ENCODE results near the gene WDR45. TPM values are rescaled to one million over a fixed set of nuclear protein-coding genes. Genes with fewer than 3 reads are reported as not detected.

WDR45 gene
- total RNA-seq, 1 experiment from 2014 or later: 49.3 TPM

DNA sequence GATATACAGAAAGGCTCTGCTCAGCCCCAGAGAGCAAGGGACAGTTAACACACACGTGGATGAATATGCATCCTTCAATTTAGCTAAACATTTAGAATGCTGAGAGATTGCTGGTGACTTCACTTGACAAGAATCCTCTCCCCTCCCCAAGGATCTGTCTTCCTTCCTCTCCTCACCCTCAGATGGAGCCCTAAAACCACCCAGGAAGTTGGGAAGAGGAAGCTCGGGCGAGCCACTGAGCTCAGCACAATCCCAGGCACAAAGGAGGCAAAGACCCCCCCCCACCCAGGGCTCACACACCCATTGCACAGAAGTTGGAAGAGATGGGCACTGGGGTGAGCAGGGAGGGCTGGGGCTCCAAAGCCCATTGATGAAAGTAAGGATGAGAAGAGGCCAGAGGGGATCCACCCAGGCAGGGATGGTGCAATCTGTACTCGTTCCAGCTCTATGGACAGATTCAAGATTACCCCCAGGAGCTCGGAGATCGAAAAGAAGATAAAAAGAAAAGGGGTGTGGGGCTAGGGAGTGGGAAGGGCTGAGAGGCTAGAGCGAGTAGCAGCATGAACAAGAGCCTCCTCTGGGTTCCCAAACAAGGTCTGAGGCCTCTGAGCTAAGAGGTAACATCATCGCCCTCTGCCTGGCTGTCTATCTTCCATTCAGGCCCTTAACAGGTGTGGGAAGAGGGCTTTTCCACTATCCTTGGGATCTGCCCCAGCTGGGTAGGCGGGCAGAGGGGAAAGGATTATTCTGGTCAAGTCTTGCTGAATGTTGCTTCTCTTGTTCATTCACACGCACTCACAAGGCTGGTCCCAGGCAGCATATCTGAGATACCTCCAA, 37.7 kb downstream of the WDR45 start:
- CTCF ChIA-PET: interaction anchor here (0.6 to 0.7 kb wide), 2 partner anchors 39 to 273 kb away, joined by 3 to 7 read pairs; no protein-coding TSS in a partner anchor
- no peak for DNase-seq (ENCODE audit: low read depth, low spot score)
- TF ChIP-seq, protein P1, sequence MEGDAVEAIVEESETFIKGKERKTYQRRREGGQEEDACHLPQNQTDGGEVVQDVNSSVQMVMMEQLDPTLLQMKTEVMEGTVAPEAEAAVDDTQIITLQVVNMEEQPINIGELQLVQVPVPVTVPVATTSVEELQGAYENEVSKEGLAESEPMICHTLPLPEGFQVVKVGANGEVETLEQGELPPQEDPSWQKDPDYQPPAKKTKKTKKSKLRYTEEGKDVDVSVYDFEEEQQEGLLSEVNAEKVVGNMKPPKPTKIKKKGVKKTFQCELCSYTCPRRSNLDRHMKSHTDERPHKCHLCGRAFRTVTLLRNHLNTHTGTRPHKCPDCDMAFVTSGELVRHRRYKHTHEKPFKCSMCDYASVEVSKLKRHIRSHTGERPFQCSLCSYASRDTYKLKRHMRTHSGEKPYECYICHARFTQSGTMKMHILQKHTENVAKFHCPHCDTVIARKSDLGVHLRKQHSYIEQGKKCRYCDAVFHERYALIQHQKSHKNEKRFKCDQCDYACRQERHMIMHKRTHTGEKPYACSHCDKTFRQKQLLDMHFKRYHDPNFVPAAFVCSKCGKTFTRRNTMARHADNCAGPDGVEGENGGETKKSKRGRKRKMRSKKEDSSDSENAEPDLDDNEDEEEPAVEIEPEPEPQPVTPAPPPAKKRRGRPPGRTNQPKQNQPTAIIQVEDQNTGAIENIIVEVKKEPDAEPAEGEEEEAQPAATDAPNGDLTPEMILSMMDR (IDR thresholded peaks at IDR 0.05): no peak
- no peak for TF ChIP-seq SIN3A (IDR thresholded peaks at IDR 0.05; ENCODE audit: borderline replicate concordance, insufficient read depth, low read depth, low read length)
- TF ChIP-seq, protein P2, sequence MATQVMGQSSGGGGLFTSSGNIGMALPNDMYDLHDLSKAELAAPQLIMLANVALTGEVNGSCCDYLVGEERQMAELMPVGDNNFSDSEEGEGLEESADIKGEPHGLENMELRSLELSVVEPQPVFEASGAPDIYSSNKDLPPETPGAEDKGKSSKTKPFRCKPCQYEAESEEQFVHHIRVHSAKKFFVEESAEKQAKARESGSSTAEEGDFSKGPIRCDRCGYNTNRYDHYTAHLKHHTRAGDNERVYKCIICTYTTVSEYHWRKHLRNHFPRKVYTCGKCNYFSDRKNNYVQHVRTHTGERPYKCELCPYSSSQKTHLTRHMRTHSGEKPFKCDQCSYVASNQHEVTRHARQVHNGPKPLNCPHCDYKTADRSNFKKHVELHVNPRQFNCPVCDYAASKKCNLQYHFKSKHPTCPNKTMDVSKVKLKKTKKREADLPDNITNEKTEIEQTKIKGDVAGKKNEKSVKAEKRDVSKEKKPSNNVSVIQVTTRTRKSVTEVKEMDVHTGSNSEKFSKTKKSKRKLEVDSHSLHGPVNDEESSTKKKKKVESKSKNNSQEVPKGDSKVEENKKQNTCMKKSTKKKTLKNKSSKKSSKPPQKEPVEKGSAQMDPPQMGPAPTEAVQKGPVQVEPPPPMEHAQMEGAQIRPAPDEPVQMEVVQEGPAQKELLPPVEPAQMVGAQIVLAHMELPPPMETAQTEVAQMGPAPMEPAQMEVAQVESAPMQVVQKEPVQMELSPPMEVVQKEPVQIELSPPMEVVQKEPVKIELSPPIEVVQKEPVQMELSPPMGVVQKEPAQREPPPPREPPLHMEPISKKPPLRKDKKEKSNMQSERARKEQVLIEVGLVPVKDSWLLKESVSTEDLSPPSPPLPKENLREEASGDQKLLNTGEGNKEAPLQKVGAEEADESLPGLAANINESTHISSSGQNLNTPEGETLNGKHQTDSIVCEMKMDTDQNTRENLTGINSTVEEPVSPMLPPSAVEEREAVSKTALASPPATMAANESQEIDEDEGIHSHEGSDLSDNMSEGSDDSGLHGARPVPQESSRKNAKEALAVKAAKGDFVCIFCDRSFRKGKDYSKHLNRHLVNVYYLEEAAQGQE (IDR thresholded peaks at IDR 0.05; ENCODE audit: insufficient read depth in 1 of 2, low read depth in 2 of 2, low read length in 1 of 2): no peak
- no peak for TF ChIP-seq POLR2AphosphoS5 (IDR thresholded peaks at IDR 0.05; ENCODE audit: low read depth, low read length)
- no peak for TF ChIP-seq TCF7L2 (IDR thresholded peaks at IDR 0.05; ENCODE audit: low read depth, low read length)

DNA sequence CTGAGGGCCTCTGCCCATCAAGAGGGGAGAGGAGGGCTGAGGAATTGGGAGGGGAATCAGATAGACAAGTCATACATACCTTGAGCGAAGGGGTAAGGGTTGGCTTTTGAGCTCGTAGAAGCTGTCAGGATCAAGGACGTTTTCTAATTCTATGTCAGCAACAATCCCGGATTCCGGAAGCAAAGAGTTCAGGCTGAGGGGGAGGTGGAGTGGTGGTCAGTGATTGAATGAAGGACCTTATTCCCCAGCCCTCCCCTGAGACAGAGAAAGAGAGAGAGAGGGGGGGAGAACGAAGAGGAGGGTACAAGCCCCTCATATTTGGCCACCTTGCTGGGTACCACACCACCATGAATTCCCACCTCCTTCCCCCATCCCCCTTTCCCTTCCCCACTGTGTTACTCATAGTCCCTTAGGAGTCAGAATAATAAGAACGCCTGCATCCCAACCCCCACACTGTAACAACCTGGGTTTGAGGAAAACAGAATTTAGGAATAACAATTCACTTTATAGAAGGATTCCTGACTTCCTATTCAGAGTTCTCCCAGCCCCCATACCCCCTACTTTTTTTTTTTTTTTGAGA, 39.2 kb downstream of the WDR45 start:
- Histone ChIP-seq H3K4me3 (ENCODE audit: low read depth in 2 of 2, low read length in 2 of 2) (peak overlapping the region; percentile 38 to 73), H3K4me1 (ENCODE audit: control insufficient read depth, insufficient read depth, low read length) (peaks cover 18% of the 10 kb centered on the region), H3K36me3 (ENCODE audit: control insufficient read depth, insufficient read depth, low read length) (no peaks in the 10 kb centered on the region; the same call in 1 of the 2 replicates), H3K27ac (ENCODE audit: low read length) (peak overlapping the region; percentile 57), H3K27me3 (ENCODE audit: control insufficient read depth, insufficient read depth, low read length) (no peaks in the 10 kb centered on the region), H3K9me3 (ENCODE audit: control insufficient read depth, insufficient read depth, low read depth, low read length) (no peaks in the 10 kb centered on the region)
- TF ChIP-seq TCF7L2 (IDR thresholded peaks at IDR 0.05; ENCODE audit: low read depth, low read length) (no peak), SIN3A (IDR thresholded peaks at IDR 0.05; ENCODE audit: borderline replicate concordance, insufficient read depth, low read depth, low read length) (no peak), POLR2AphosphoS5 (IDR thresholded peaks at IDR 0.05; ENCODE audit: low read depth, low read length) (no peak)
- TF ChIP-seq, protein P2 (IDR thresholded peaks at IDR 0.05; ENCODE audit: insufficient read depth in 1 of 2, low read depth in 2 of 2, low read length in 1 of 2): no peak
- TF ChIP-seq, protein P1 (IDR thresholded peaks at IDR 0.05): no peak
- in situ Hi-C loops (cut with HindIII; ENCODE audit: low pct_unique_long_range_greater_than_20kb, low sequenced_read_pairs): no loop called here
- CTCF ChIA-PET: no interaction called here
- DNase-seq (ENCODE audit: low read depth, low spot score) (no peak), ATAC-seq (no peak)
- POLR2A ChIA-PET: interaction anchor here (0.7 kb wide), 1 partner anchor 411 kb away, joined by 10 read pairs; no protein-coding TSS in a partner anchor
- no TSS peak for BruUV-seq (replicated peaks)
- intact Hi-C loops (cut with micrococcal nuclease; ENCODE audit: unreplicated experiment): loop anchor here (10.0 kb wide), 1 partner anchor 66 kb away; the partner anchor contains the start of gene KCND1

More for the DNA sequence above, 37.7 kb downstream of the WDR45 start:
- in situ Hi-C loops (cut with HindIII; ENCODE audit: low pct_unique_long_range_greater_than_20kb, low sequenced_read_pairs): no loop called here
- TSS peak; percentile 90 for BruUV-seq (replicated peaks)
- ATAC-seq: no peak
- Histone ChIP-seq H3K9me3 (ENCODE audit: control insufficient read depth, insufficient read depth, low read depth, low read length) (no peaks in the 10 kb centered on the region), H3K27ac (ENCODE audit: low read length) (peak overlapping the region; percentile 91), H3K36me3 (ENCODE audit: control insufficient read depth, insufficient read depth, low read length) (no peaks in the 10 kb centered on the region; the same call in 1 of the 2 replicates), H3K4me1 (ENCODE audit: control insufficient read depth, insufficient read depth, low read length) (peaks cover 18% of the 10 kb centered on the region), H3K27me3 (ENCODE audit: control insufficient read depth, insufficient read depth, low read length) (no peaks in the 10 kb centered on the region), H3K4me3 (ENCODE audit: low read depth in 2 of 2, low read length in 2 of 2) (peak overlapping the region; percentile 73 to 93)
- intact Hi-C loops (cut with micrococcal nuclease; ENCODE audit: unreplicated experiment): loop anchor here (10.0 kb wide), 1 partner anchor 67 kb away; the partner anchor contains the start of gene KCND1
- POLR2A ChIA-PET: interaction anchor here (1.8 kb wide), 1 partner anchor 84 kb away, joined by 7 read pairs; no protein-coding TSS in a partner anchor
